Activated CD8-positive, alpha-beta memory T cell treated with anti-CD3 and anti-CD28 coated beads, Interleukin-2, amount 10 ng/mL, durations not matched to agents 7 days and 5 days (primary cell): ENCODE measurements around the gene DYDC1. TPM values are rescaled to one million over a fixed set of nuclear protein-coding genes. Genes with fewer than 3 reads are reported as not detected.

Experiments
- ATAC-seq: fragments of 150-1000 bp; cut with Tn5 transposase; one replicate; pipeline ENCODE4 v1.10.0; 2021; ENCODE audit warnings: moderate library complexity
- CTCF ChIA-PET: fragments of 350-600 bp; sonication (Branson Sonifier 250); formaldehyde crosslinking; loops from one replicate; lab custom pipeline; 2021; ENCODE audit warnings: antibody characterized with exemption; lab: Charles Lee
- DNase-seq: peaks from one replicate; pipeline ENCODE4 v3.0.0-alpha.2; 2020
- H3K27ac Mint-ChIP-seq: one replicate; pipeline ENCODE4 v1.8.0; 2021; ENCODE audit warnings: mild to moderate bottlenecking, mixed read lengths
- H3K27me3 Mint-ChIP-seq: one replicate; pipeline ENCODE4 v1.8.0; 2021; ENCODE audit warnings: mixed read lengths
- H3K36me3 Mint-ChIP-seq: one replicate; pipeline ENCODE4 v1.8.0; 2021; ENCODE audit warnings: mild to moderate bottlenecking, mixed read lengths
- H3K4me1 Mint-ChIP-seq: one replicate; pipeline ENCODE4 v1.8.0; 2021; ENCODE audit warnings: mixed read lengths
- H3K4me3 Mint-ChIP-seq: one replicate; pipeline ENCODE4 v1.8.0; 2021; ENCODE audit warnings: mild to moderate bottlenecking, moderate library complexity, mixed read lengths
- H3K9me3 Mint-ChIP-seq: one replicate; pipeline ENCODE4 v1.8.0; 2022; ENCODE audit warnings: low read depth, mixed read lengths
- total RNA-seq, 2 experiments: library from RNA; stranded (reverse); gene quantifications; one replicate each; pipeline ENCODE4 v1.2.3, GENCODE V29; 2021

DYDC1 gene
- total RNA-seq, 2 experiments from 2014 or later, result not detected

DNA sequence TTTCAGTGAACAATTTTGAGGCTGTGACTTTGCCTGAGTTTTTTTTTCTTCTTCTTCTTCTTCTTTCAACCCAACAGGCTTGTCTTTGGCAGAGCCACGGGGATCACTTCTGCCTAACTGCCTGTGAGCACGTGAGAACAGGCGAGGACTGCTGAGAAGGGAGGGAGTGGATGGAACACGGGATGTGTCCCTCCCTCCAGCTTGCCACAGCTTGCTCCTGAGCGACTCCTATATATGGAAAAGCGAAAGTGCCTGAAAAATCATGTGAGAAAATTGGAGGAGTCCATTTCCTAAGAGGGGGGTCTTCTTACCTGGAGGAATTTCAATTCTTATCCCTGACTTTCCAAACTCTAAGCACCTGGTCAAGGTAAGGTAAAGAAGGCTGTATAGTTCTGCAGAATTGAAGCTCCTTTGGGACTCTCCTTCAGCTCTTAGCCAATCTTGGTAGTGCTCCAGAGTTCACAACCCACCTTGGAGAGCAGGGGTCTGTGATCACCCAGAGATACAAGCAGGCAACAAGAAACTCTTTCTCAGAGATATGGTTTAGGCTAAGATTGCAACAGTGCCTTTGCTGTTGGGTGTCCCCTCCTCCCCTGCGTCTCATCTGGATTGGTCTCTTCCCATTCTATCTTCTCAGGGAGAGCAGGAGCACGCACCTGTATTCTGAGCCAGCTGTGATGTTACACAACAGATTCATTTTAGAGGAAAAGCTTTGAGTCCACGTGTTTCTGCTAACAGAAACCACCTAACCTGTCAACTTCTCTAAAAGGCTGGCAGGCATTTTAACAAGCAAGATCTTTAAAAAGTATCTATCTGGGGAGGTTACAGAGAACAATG is 66.9 kb downstream of the DYDC1 start, which contains the start of gene MAT1A:
Gene MAT1A (minus strand): TSS at position 208 of the 837 bp plus-strand sequence. CDS start 235 bp downstream, outside the sequence.
- H3K9me3 Mint-ChIP-seq, result no peaks in the 10 kb centered on the region
- H3K4me3 Mint-ChIP-seq, result no peak within 1 kb of the TSS
- H3K4me1 Mint-ChIP-seq, result no peaks in the 10 kb centered on the region
- no peak for DNase-seq
- peaks cover 35% of the 10 kb centered on the region for H3K27me3 Mint-ChIP-seq
- no peak within 1 kb of the TSS for H3K27ac Mint-ChIP-seq
- CTCF ChIA-PET, result interaction anchor here (1.3 kb wide), 1 partner anchor 8 kb away, joined by 3 read pairs; no protein-coding TSS in a partner anchor
- ATAC-seq, result no peak
- no peaks in the 10 kb centered on the region for H3K36me3 Mint-ChIP-seq

DNA sequence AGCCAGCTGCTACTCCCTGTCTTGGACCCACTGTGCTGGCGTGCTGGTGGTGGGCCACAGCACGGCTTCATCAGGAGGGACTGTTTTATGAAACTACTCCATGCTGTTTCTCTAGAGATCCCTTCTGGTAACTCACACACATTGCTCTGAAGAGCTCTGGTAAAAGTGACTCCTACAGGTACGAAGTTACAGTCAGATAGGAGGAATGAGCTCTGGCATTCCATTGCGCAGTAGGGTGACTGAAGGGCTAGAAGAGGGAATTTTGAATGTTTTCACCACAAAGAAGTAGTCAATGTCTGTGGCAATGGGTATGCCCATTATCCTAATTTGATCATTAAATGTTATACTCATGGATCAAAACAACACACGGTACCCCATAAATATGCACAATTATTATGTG is 67.7 kb downstream of the DYDC1 start:
- no peaks in the 10 kb centered on the region for H3K9me3 Mint-ChIP-seq
- no peaks in the 10 kb centered on the region for H3K4me1 Mint-ChIP-seq
- H3K27ac Mint-ChIP-seq, result no peak overlapping the region
- no peaks in the 10 kb centered on the region for H3K36me3 Mint-ChIP-seq
- CTCF ChIA-PET, result no interaction called here
- ATAC-seq (no peak), DNase-seq (no peak)
- H3K4me3 Mint-ChIP-seq, result no peak overlapping the region
- peaks cover 35% of the 10 kb centered on the region for H3K27me3 Mint-ChIP-seq

Other genes with a start within 250 kb of the DYDC1 start
- gene PLAC9, start 224.0 kb downstream of the DYDC1 start, total RNA-seq, result not detected
- gene ANXA11, start 151.2 kb downstream of the DYDC1 start, total RNA-seq, result 100 to 1,000 TPM; 251 to 288 TPM
- not detected for gene MAT1A, start 67.1 kb downstream of the DYDC1 start, total RNA-seq
- gene DYDC2, start within 50 bp of the DYDC1 start, total RNA-seq, result not detected
- gene PRXL2A, start 51.8 kb upstream of the DYDC1 start, total RNA-seq, result 10 to 100 TPM in 1 of 2 experiments, 1 to 10 TPM in 1; 8.1 to 12.2 TPM
- 100 to 1,000 TPM; 100 to 104 TPM for gene TSPAN14, start 97.6 kb upstream of the DYDC1 start, total RNA-seq
- gene SH2D4B, start 181.1 kb upstream of the DYDC1 start, total RNA-seq, result under 1 TPM in 1 of 2 experiments, not detected in 1; 0.09 TPM